OCI-LY3 (cell line): ENCODE data around the gene QRSL1.

Experiments
- H2AFZ ChIP-seq: fragments of 200-600, 300-600 bp; shearing (Covaris generic); 2 replicates; pipeline ENCODE4 v1.6.0; 2014; ENCODE audit warnings: antibody characterized with exemption, low read depth, low read length
- H3K27ac ChIP-seq: fragments of 200-600, 300-600 bp; sonication (generic); 2 replicates; pipeline ENCODE4 v1.5.1; 2014; ENCODE audit warnings: mild to moderate bottlenecking, low read length, moderate library complexity, mixed read lengths
- H3K27me3 ChIP-seq: fragments of 200-600, 300-600 bp; sonication (generic); 2 replicates; pipeline ENCODE4 v1.6.1; 2014; ENCODE audit warnings: low read depth, low read length, mixed read lengths
- H3K36me3 ChIP-seq: fragments of 200-600, 300-600 bp; sonication (generic); replicated peaks from 2 replicates; pipeline ENCODE3; 2014; ENCODE audit warnings: low read depth, low read length, mixed read lengths
- H3K4me1 ChIP-seq: fragments of 300-600, 200-600 bp; sonication (generic); 2 replicates; pipeline ENCODE4 v1.6.1; 2014; ENCODE audit warnings: low read length, mixed read lengths
- H3K4me2 ChIP-seq: fragments of 200-600, 300-600 bp; sonication (generic); 2 replicates; pipeline ENCODE4 v1.6.1; 2014; ENCODE audit warnings: low read length, mixed read lengths
- H3K4me3 ChIP-seq: fragments of 300-600, 200-600 bp; sonication (generic); 2 replicates; pipeline ENCODE4 v1.5.1; 2014; ENCODE audit warnings: antibody characterized with exemption, mild to moderate bottlenecking, low read length, moderate library complexity
- H3K79me2 ChIP-seq: fragments of 300-600, 200-600 bp; shearing (Covaris generic); 2 replicates; pipeline ENCODE4 v1.6.1; 2014; ENCODE audit warnings: mild to moderate bottlenecking, low read length, mixed read lengths
- H3K9ac ChIP-seq: fragments of 300-600, 200-600 bp; shearing (Covaris generic); 2 replicates; pipeline ENCODE4 v1.6.0; 2014; ENCODE audit warnings: mild to moderate bottlenecking, low read length, moderate library complexity
- H3K9me3 ChIP-seq: fragments of 200-600, 300-600 bp; shearing (Covaris generic); 2 replicates; pipeline ENCODE4 v1.6.1; 2014; ENCODE audit warnings: low read length, mixed read lengths; ENCODE audit not compliant: insufficient read depth
- H4K20me1 ChIP-seq: fragments of 200-600, 300-600 bp; sonication (generic); 2 replicates; pipeline ENCODE4 v1.6.1; 2016; ENCODE audit warnings: low read length, mixed read lengths; ENCODE audit not compliant: insufficient read depth
- CTCF ChIP-seq: fragments of 200-600, 300-600 bp; sonication (generic); IDR thresholded peaks from 2 replicates; pipeline ENCODE4 v1.5.1; 2014; ENCODE audit warnings: antibody characterized with exemption, low read length, low read depth
- EZH2phosphoT487 ChIP-seq: fragments of 200-600 bp; shearing (Covaris generic); IDR thresholded peaks from 2 replicates; pipeline ENCODE4 v1.6.1; 2018; ENCODE audit warnings: antibody characterized with exemption, mixed run types, low read depth

Gene QRSL1

GRCh38 chr6:106666282-106667021, 37.1 kb downstream of the QRSL1 start:
- TF ChIP-seq CTCF, result no peak
- TF ChIP-seq EZH2phosphoT487, result no peak
- Histone ChIP-seq H3K79me2 (no peaks in the 10 kb centered on the region), H3K27ac (peak overlapping the region; percentile 98), H3K36me3 (peaks cover 43% of the 10 kb centered on the region), H3K9me3 (no peaks in the 10 kb centered on the region), H4K20me1 (no peaks in the 10 kb centered on the region), H2AFZ (no peak overlapping the region), H3K27me3 (no peaks in the 10 kb centered on the region), H3K4me1 (peaks cover 55% of the 10 kb centered on the region), H3K4me3 (peak overlapping the region; percentile 49), H3K9ac (peak overlapping the region; percentile 68), H3K4me2 (peak overlapping the region; percentile 68)

- H3K27me3 ChIP-seq, result no peaks in the 10 kb centered on the region
- no peaks in the 10 kb centered on the region for H3K9me3 ChIP-seq
- peak overlapping the region; percentile 56 for H3K9ac ChIP-seq
- no peaks in the 10 kb centered on the region for H4K20me1 ChIP-seq
- H3K4me1 ChIP-seq, result peaks cover 55% of the 10 kb centered on the region
- peak overlapping the region; percentile 49 for H3K4me3 ChIP-seq
- H3K79me2 ChIP-seq, result no peaks in the 10 kb centered on the region
- peak overlapping the region; percentile 98 for H3K27ac ChIP-seq
- TF ChIP-seq EZH2phosphoT487 (no peak), CTCF (no peak)
- H3K4me2 ChIP-seq, result peak overlapping the region; percentile 50
- H3K36me3 ChIP-seq, result peaks cover 42% of the 10 kb centered on the region
- H2AFZ ChIP-seq, result no peak overlapping the region
Measured at GRCh38 chr6:106667022-106667402, 37.6 kb downstream of the QRSL1 start.

GRCh38 chr6:106670236-106670635, 40.9 kb downstream of the QRSL1 start:
- H3K4me2 ChIP-seq, result no peak overlapping the region
- peaks cover 49% of the 10 kb centered on the region for H3K4me1 ChIP-seq

DNA sequence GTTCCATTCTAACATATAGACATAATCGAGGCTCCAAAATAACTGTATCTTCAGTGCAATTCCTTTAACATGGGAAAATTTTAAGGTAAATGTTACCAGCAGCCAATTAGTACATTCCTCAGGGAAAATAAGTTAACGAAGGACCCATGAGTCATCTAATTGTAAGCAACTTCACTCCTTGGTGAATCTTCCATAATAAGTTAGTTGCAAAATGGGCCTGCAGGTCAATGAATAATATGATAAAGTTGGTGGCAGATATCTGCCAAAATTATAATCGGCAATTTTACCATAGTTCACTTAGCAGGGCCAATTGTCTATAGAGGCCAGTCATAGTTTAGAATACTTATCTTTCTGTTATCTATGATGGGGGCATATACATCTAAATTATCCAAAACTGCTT, 42.3 kb downstream of the QRSL1 start:
- no peaks in the 10 kb centered on the region for H3K79me2 ChIP-seq
- no peak overlapping the region for H3K27ac ChIP-seq
- H4K20me1 ChIP-seq, result no peaks in the 10 kb centered on the region
- H3K9me3 ChIP-seq, result no peaks in the 10 kb centered on the region
- no peak overlapping the region for H3K4me2 ChIP-seq
- no peaks in the 10 kb centered on the region for H3K27me3 ChIP-seq
- H3K36me3 ChIP-seq, result peaks cover 8% of the 10 kb centered on the region
- H3K9ac ChIP-seq, result no peak overlapping the region
- no peak overlapping the region for H3K4me3 ChIP-seq
- peaks cover 44% of the 10 kb centered on the region for H3K4me1 ChIP-seq
- no peak overlapping the region for H2AFZ ChIP-seq
- TF ChIP-seq CTCF (no peak), EZH2phosphoT487 (no peak)

More at GRCh38 chr6:106670236-106670635, 40.9 kb downstream of the QRSL1 start:
- Histone ChIP-seq H4K20me1 (no peaks in the 10 kb centered on the region), H3K27ac (no peak overlapping the region), H3K27me3 (no peaks in the 10 kb centered on the region), H3K9me3 (no peaks in the 10 kb centered on the region), H3K36me3 (peaks cover 15% of the 10 kb centered on the region), H3K79me2 (no peaks in the 10 kb centered on the region), H3K9ac (no peak overlapping the region), H3K4me3 (no peak overlapping the region), H2AFZ (no peak overlapping the region)
- TF ChIP-seq EZH2phosphoT487, result no peak
- TF ChIP-seq CTCF, result no peak
